Endothelial cell of umbilical vein (primary cell): ENCODE data around the gene MLPH. TPM values are rescaled to one million over a fixed set of nuclear protein-coding genes. Genes with fewer than 3 reads are reported as not detected.

Source experiments
- BruUV-seq: library from RNA; stranded (reverse); fragments of 400-500 nt; replicated peaks from 2 replicates; lab custom pipeline; 2021; lab: Mats Ljungman, UMichigan
- CTCF ChIA-PET: fragments of 300-600, 350-600 bp; sonication (Branson Sonifier 250); formaldehyde crosslinking; loops from one replicate; lab custom pipeline; 2021; ENCODE audit warnings: antibody characterized with exemption, inconsistent platforms; lab: Charles Lee
- POLR2A ChIA-PET: fragments of 300-600, 350-600 bp; sonication (Branson Sonifier 250); formaldehyde crosslinking; loops from one replicate; lab custom pipeline; 2021; ENCODE audit warnings: antibody characterized with exemption, inconsistent platforms; lab: Charles Lee
- DNase-seq: peaks from one replicate; pipeline ENCODE4 v3.0.0-alpha.2; 2011; ENCODE audit warnings: low read depth, low spot score
- FAIRE-seq: peaks from 2 replicates; lab custom pipeline; 2011; peaks lifted over from hg19 to GRCh38; lab: Jason Lieb, UNC
- H2AFZ ChIP-seq: 2 replicates; pipeline ENCODE4 v1.6.0; 2012; ENCODE audit warnings: low read depth, low read length, control low read depth, inconsistent platforms
- H3K27ac ChIP-seq: 2 replicates; pipeline ENCODE4 v1.5.1; 2011; ENCODE audit warnings: low read depth, mild to moderate bottlenecking, control low read depth, low read length, moderate library complexity; ENCODE audit not compliant: insufficient read depth
- H3K27me3 ChIP-seq, 2 experiments: 2 replicates each; pipeline versions ENCODE4 v1.6.0 to v1.6.1; 2011; ENCODE audit warnings: low read length in 2 of 2, mixed read lengths in 1 of 2; ENCODE audit not compliant: control insufficient read depth in 2 of 2, insufficient read depth in 2 of 2
- H3K36me3 ChIP-seq, 2 experiments: 2 replicates in 1 of 2; 3 replicates in 1 of 2; pipeline ENCODE4 v1.5.1; 2011; ENCODE audit warnings: low read length in 2 of 2, mild to moderate bottlenecking in 1 of 2, moderate library complexity in 1 of 2; ENCODE audit not compliant: control insufficient read depth in 2 of 2, insufficient read depth in 2 of 2; ENCODE audit errors: extremely low read depth in 1 of 2
- H3K4me1 ChIP-seq: 3 replicates; pipeline ENCODE4 v1.5.1; 2011; ENCODE audit warnings: mild to moderate bottlenecking, low read length; ENCODE audit not compliant: control insufficient read depth, insufficient read depth; ENCODE audit errors: extremely low read depth
- H3K4me2 ChIP-seq: 2 replicates; pipeline ENCODE4 v1.6.1; 2011; ENCODE audit warnings: low read length, control low read depth, mixed read lengths; ENCODE audit not compliant: insufficient read depth
- H3K4me3 ChIP-seq, 3 experiments: fragments of 200-600 bp in 1 of 3; sonication (generic), shearing (Covaris generic) in 1 of 3; replicated peaks in 1 of 3; 2 replicates each; pipeline ENCODE4 v1.5.1; 2011 to 2016; ENCODE audit warnings: control low read depth in 3 of 3, low read length in 3 of 3, mild to moderate bottlenecking in 2 of 3, inconsistent platforms in 1 of 3, low read depth in 1 of 3, moderate library complexity in 1 of 3; ENCODE audit not compliant: insufficient read depth in 1 of 3
- H3K79me2 ChIP-seq: 2 replicates; pipeline ENCODE4 v1.6.0; 2012; ENCODE audit warnings: low read length, inconsistent platforms; ENCODE audit not compliant: control insufficient read depth, insufficient read depth
- H3K9ac ChIP-seq: replicated peaks from 2 replicates; pipeline ENCODE3; 2011; ENCODE audit warnings: low read length, control low read depth; ENCODE audit not compliant: insufficient read depth; ENCODE audit errors: extremely low read depth
- H3K9me1 ChIP-seq: replicated peaks from 3 replicates; pipeline ENCODE4 v1.6.0; 2011; ENCODE audit warnings: mild to moderate bottlenecking, low read length; ENCODE audit not compliant: control insufficient read depth, insufficient read depth; ENCODE audit errors: extremely low read depth
- H3K9me3 ChIP-seq: replicated peaks from 2 replicates; pipeline ENCODE4 v1.5.1; 2012; ENCODE audit warnings: low read length, inconsistent platforms; ENCODE audit not compliant: control insufficient read depth, insufficient read depth
- H4K20me1 ChIP-seq: replicated peaks from 2 replicates; pipeline ENCODE3; 2011; ENCODE audit warnings: mild to moderate bottlenecking, low read length; ENCODE audit not compliant: control insufficient read depth, insufficient read depth; ENCODE audit errors: extremely low read depth
- CTCF ChIP-seq, 2 donors: IDR thresholded peaks; 1 replicate in 1 of 2; 2 replicates in 1 of 2; pipeline ENCODE4 v1.5.1; 2011; ENCODE audit warnings: low read length in 2 of 2, mild to moderate bottlenecking in 2 of 2, moderate library complexity in 2 of 2, control low read depth in 1 of 2, inconsistent platforms in 1 of 2, low read depth in 1 of 2; ENCODE audit not compliant: insufficient read depth in 1 of 2; ENCODE audit errors: extremely low read depth in 1 of 2
- EZH2 ChIP-seq: IDR thresholded peaks from 2 replicates; pipeline ENCODE4 v1.6.1; 2012; ENCODE audit warnings: borderline replicate concordance, low read depth, mild to moderate bottlenecking, moderate library complexity, low read length, inconsistent platforms; ENCODE audit not compliant: severe bottlenecking
- FOS ChIP-seq: IDR thresholded peaks from 2 replicates; pipeline ENCODE4 v1.6.1; 2011; ENCODE audit warnings: mild to moderate bottlenecking, low read length, moderate library complexity, borderline replicate concordance; ENCODE audit not compliant: insufficient read depth
- GATA2 ChIP-seq: IDR thresholded peaks from 2 replicates; pipeline ENCODE4 v1.7.0; 2011; ENCODE audit warnings: low read depth, mild to moderate bottlenecking, moderate library complexity, mixed read lengths, low read length; ENCODE audit not compliant: insufficient read length, insufficient read depth
- JUN ChIP-seq: IDR thresholded peaks from 2 replicates; pipeline ENCODE4 v1.6.1; 2011; ENCODE audit warnings: borderline replicate concordance, low read depth; ENCODE audit not compliant: insufficient read length, insufficient read depth
- MYC ChIP-seq: IDR thresholded peaks from one replicate; pipeline ENCODE4 v1.6.1; 2011; ENCODE audit warnings: mild to moderate bottlenecking, low read depth, low read length
- POLR2A ChIP-seq: IDR thresholded peaks from 2 replicates; pipeline ENCODE4 v1.6.1; 2012; ENCODE audit warnings: low read depth, mild to moderate bottlenecking, control low read depth, low read length
- POLR2AphosphoS5 ChIP-seq: IDR thresholded peaks from 2 replicates; pipeline ENCODE4 v1.6.1; 2012; ENCODE audit warnings: low read depth, mild to moderate bottlenecking, control low read depth, low read length, moderate library complexity; ENCODE audit not compliant: insufficient read depth
- dilution Hi-C: fragments of 300-500 bp; cut with MboI; formaldehyde crosslinking; loops from one replicate; pipeline ENCODE4 v1.15.0; 2019; ENCODE audit warnings: low sequenced_read_pairs; ENCODE audit not compliant: extremely low pct_ligation_motif_present
- intact Hi-C: fragments of 100-400 bp; cut with micrococcal nuclease; formaldehyde crosslinking; loops from one replicate; pipeline ENCODE4 v1.10.0; 2022
- polyA plus RNA-seq, 4 experiments: library from polyadenylated mRNA; depleted of rRNA in 3 of 4; stranded (reverse) in 3 of 4; unstranded in 1 of 4; fragments of >200 nt; gene quantifications; 2 replicates each; pipeline versions ENCODE4 v1.2.1 to v1.2.3, GENCODE V29; 2011 to 2012; ENCODE audit warnings: missing spikeins in 1 of 4
- total RNA-seq: library from RNA; stranded (reverse); gene quantifications from 2 replicates; pipeline ENCODE4 v1.2.3, GENCODE V29; 2021
- TF ChIP-seq, protein P1 (sequence below): IDR thresholded peaks from 2 replicates; pipeline ENCODE4 v1.6.1; 2011; ENCODE audit not compliant: insufficient read depth, insufficient read length

MLPH gene
- total and polyA plus RNA-seq, 2 donors (not counting 3 experiments of a cell fraction or from before 2014, with no cell fraction given): not detected

DNA sequence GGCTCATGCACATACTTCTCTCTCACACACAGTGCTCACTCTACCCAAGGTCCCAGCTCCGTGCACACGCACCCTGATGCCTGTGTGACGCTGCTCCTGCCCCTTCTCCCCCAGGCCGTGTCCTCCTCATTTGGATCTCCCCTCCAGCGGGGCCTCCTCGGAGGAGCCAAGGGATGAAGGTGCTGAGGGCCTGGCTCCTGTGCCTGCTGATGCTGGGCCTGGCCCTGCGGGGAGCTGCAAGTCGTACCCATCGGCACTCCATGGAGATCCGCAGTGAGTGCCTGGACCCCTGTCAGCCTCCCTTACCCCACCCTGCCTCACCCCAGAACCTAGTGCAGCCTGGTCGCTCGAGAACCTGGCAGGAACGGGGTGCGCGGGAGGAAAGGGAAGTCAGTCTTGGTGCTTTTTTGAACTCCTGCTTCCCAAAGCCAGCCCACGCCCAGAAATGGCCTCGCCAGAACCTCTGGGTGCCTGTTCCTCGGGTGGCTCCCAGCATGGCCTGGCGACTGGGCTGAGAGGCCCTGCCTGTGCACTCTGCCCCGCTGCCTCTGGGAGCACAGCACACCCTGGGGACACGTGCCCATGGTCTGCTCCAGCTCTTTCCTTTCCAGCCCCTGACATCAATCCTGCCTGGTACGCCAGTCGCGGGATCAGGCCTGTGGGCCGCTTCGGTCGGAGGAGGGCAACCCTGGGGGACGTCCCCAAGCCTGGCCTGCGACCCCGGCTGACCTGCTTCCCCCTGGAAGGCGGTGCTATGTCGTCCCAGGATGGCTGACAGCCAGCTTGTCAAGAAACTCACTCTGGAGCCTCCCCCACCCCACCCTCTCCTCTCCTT is 79.6 kb downstream of the MLPH start, which contains the start of gene PRLH:
PRLH (plus strand) TSS at position 174 of the 835 bp plus-strand sequence; CDS start at position 174, 0 bp downstream.
- Histone ChIP-seq H3K79me2 (no peaks in the 10 kb centered on the region), H3K4me3 (no peak within 1 kb of the TSS), H4K20me1 (no peaks in the 10 kb centered on the region), H3K9ac (no peak within 1 kb of the TSS), H3K36me3 (no peaks in the 10 kb centered on the region), H3K27me3 (no peaks in the 10 kb centered on the region), H3K27ac (no peak within 1 kb of the TSS), H3K4me2 (no peak within 1 kb of the TSS), H3K4me1 (no peaks in the 10 kb centered on the region), H2AFZ (no peak within 1 kb of the TSS), H3K9me3 (no peaks in the 10 kb centered on the region), H3K9me1 (no peaks in the 10 kb centered on the region)
- CTCF ChIA-PET: interaction anchor here (0.9 to 1.5 kb wide), 4 partner anchors 54 to 157 kb away, joined by 3 to 8 read pairs (median 4); no protein-coding TSS in a partner anchor
- TF ChIP-seq GATA2: no peak
- TF ChIP-seq EZH2: no peak
- no peak for TF ChIP-seq CTCF (IDR thresholded peaks at IDR 0.05; ENCODE audit: extremely low read depth in 1 of 2, insufficient read depth in 1 of 2, low read depth in 1 of 2, low read length in 2 of 2)
- TF ChIP-seq FOS: no peak
- TF ChIP-seq JUN: no peak
- TF ChIP-seq, protein P1, sequence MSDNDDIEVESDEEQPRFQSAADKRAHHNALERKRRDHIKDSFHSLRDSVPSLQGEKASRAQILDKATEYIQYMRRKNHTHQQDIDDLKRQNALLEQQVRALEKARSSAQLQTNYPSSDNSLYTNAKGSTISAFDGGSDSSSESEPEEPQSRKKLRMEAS: no peak
- no peak for TF ChIP-seq POLR2AphosphoS5
- TF ChIP-seq POLR2A: no peak
- TF ChIP-seq MYC: no peak
- no TSS peak for BruUV-seq
- POLR2A ChIA-PET: no interaction called here
- dilution Hi-C loops: no loop called here
- intact Hi-C loops: no loop called here
- FAIRE-seq (no peak), DNase-seq (no peak)
